HCT116 (cell line): ENCODE results near the gene KRT77.

Experiments used
- EZH2 ChIP-seq: fragments of 200-600 bp; sonication (generic); IDR thresholded peaks from 2 replicates; pipeline ENCODE4 v1.6.1; 2017; ENCODE audit warnings: antibody characterized with exemption, mixed run types
- EZH2phosphoT487 ChIP-seq: fragments of 200-600 bp; IDR thresholded peaks from 2 replicates; pipeline ENCODE4 v1.6.1; 2018; ENCODE audit warnings: antibody characterized with exemption, borderline replicate concordance
- RAD21 ChIP-seq: IDR thresholded peaks from 2 replicates; pipeline ENCODE4 v1.6.1; 2012; ENCODE audit warnings: low read depth, mild to moderate bottlenecking

DNA sequence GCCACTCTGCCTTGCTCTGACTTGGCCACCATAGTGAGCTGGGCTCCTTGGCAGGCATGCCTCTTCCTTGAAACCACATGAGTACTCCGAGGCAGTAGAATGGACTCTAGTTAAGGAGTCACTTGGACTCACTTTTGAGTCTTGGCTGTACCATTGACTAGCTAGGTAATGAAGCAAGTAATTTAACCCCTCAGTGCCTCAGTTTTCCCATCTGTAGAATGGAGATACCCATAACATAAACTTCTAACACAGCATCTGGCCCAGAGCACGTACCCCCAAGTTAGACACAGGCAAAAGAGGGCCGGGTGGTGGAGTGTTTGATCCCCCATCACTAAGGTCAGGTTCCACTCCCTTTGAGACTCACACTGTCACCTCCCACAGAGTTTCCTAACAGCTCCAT, 8.3 kb downstream of the KRT77 start:
- TF ChIP-seq EZH2phosphoT487 (no peak), RAD21 (no peak), EZH2 (no peak)
